Astrocyte (in vitro differentiated cells and primary cell): Measurements from ENCODE around the gene BCL2A1. TPM values are rescaled to one million over a fixed set of nuclear protein-coding genes. Genes with fewer than 3 reads are reported as not detected.

Experiments
- DNase-seq: peaks from one replicate; pipeline ENCODE4 v3.0.0-alpha.2; 2010; ENCODE audit warnings: low read depth
- FAIRE-seq: peaks from 2 replicates; lab custom pipeline; 2011; peaks lifted over from hg19 to GRCh38; lab: Jason Lieb, UNC
- H2AFZ ChIP-seq: 2 replicates; pipeline ENCODE4 v1.6.0; 2012; ENCODE audit warnings: low read depth, low read length, inconsistent platforms
- H3K27ac ChIP-seq: 2 replicates; pipeline ENCODE4 v1.5.1; 2011; ENCODE audit warnings: low read depth, low read length, inconsistent platforms
- H3K27me3 ChIP-seq: 2 replicates; pipeline ENCODE4 v1.6.0; 2011; ENCODE audit warnings: low read length, inconsistent platforms; ENCODE audit not compliant: insufficient read depth
- H3K36me3 ChIP-seq: 2 replicates; pipeline ENCODE4 v1.5.1; 2011; ENCODE audit warnings: low read length, inconsistent platforms; ENCODE audit not compliant: insufficient read depth
- H3K4me1 ChIP-seq: 2 replicates; pipeline ENCODE4 v1.5.1; 2011; ENCODE audit warnings: low read length, inconsistent platforms; ENCODE audit not compliant: insufficient read depth
- H3K4me2 ChIP-seq: 2 replicates; pipeline ENCODE4 v1.6.0; 2012; ENCODE audit warnings: low read length, inconsistent platforms
- H3K4me3 ChIP-seq: 2 replicates; pipeline ENCODE4 v1.5.1; 2011; ENCODE audit warnings: low read depth, mild to moderate bottlenecking, low read length, inconsistent platforms; ENCODE audit not compliant: insufficient read depth
- H3K79me2 ChIP-seq: 2 replicates; pipeline ENCODE4 v1.6.0; 2012; ENCODE audit warnings: mild to moderate bottlenecking, low read length, inconsistent platforms; ENCODE audit not compliant: insufficient read depth
- H3K9ac ChIP-seq: 2 replicates; pipeline ENCODE4 v1.6.0; 2012; ENCODE audit warnings: mild to moderate bottlenecking, low read length, inconsistent platforms
- H3K9me3 ChIP-seq: 2 replicates; pipeline ENCODE4 v1.5.1; 2012; ENCODE audit warnings: low read depth, mild to moderate bottlenecking, low read length, inconsistent platforms; ENCODE audit not compliant: insufficient read depth
- H4K20me1 ChIP-seq: 2 replicates; pipeline ENCODE4 v1.6.0; 2012; ENCODE audit warnings: low read length, inconsistent platforms; ENCODE audit not compliant: insufficient read depth
- H3K27ac Mint-ChIP-seq: one replicate; pipeline ENCODE4 v1.8.0; 2021; ENCODE audit warnings: mild to moderate bottlenecking, mixed read lengths; ENCODE audit not compliant: unreplicated experiment
- H3K27me3 Mint-ChIP-seq: one replicate; pipeline ENCODE4 v1.8.0; 2021; ENCODE audit warnings: low read depth, mixed read lengths; ENCODE audit not compliant: unreplicated experiment
- H3K36me3 Mint-ChIP-seq: one replicate; pipeline ENCODE4 v1.8.0; 2021; ENCODE audit warnings: low read depth, mixed read lengths; ENCODE audit not compliant: unreplicated experiment
- H3K4me1 Mint-ChIP-seq: one replicate; pipeline ENCODE4 v1.8.0; 2021; ENCODE audit warnings: low read depth, mixed read lengths; ENCODE audit not compliant: unreplicated experiment
- H3K4me3 Mint-ChIP-seq: one replicate; pipeline ENCODE4 v1.8.0; 2021; ENCODE audit warnings: mild to moderate bottlenecking, moderate library complexity, mixed read lengths; ENCODE audit not compliant: unreplicated experiment
- H3K9me3 Mint-ChIP-seq: one replicate; pipeline ENCODE4 v1.8.0; 2021; ENCODE audit warnings: mild to moderate bottlenecking, mixed read lengths; ENCODE audit not compliant: unreplicated experiment
- EZH2 ChIP-seq: IDR thresholded peaks from 2 replicates; pipeline ENCODE4 v1.6.1; 2012; ENCODE audit warnings: mild to moderate bottlenecking, low read length, inconsistent platforms; ENCODE audit not compliant: insufficient read depth
- total RNA-seq: library from RNA; stranded (reverse); gene quantifications from 2 replicates; pipeline ENCODE4 v1.2.1, GENCODE V29; 2021
- TF ChIP-seq, protein P1 (sequence below): IDR thresholded peaks from 2 replicates; pipeline ENCODE4 v1.5.1; 2011; ENCODE audit warnings: low read depth, mild to moderate bottlenecking, inconsistent platforms, low read length, moderate library complexity; ENCODE audit not compliant: insufficient read depth

The BCL2A1 gene
- total RNA-seq, 1 donor from 2014 or later, result not detected

DNA sequence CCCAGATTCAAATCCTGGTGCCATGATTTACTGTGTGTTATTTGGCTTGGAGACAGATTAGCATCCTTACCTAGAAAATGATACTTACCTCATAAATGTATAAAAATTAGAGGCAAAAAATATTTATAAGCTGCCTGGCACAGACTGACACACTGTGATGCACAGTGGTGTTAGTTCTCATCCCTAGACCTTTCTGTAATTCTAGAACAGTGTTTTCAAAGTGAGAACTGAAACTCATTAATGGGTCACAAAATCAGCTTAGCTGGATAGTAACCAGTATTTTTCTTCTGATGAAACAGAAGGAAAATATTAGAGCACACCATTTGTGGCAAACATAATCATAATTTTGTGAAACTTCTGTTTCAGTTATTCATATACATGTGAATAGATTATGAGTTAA lies 56.3 kb downstream of the BCL2A1 start:
- H3K9me3 ChIP-seq, result peaks cover 24% of the 10 kb centered on the region
- H3K27me3 ChIP-seq, result no peaks in the 10 kb centered on the region
- H3K4me1 ChIP-seq, result no peaks in the 10 kb centered on the region
- no peaks in the 10 kb centered on the region for H3K36me3 ChIP-seq
- FAIRE-seq, result no peak
- Mint-ChIP-seq H3K36me3 (peaks cover 59% of the 10 kb centered on the region), H3K9me3 (peaks cover 34% of the 10 kb centered on the region), H3K4me1 (no peaks in the 10 kb centered on the region), H3K4me3 (no peak overlapping the region), H3K27me3 (no peaks in the 10 kb centered on the region), H3K27ac (no peak overlapping the region)
- no peak overlapping the region for H3K4me2 ChIP-seq
- H4K20me1 ChIP-seq, result no peaks in the 10 kb centered on the region
- no peak overlapping the region for H2AFZ ChIP-seq
- no peaks in the 10 kb centered on the region for H3K79me2 ChIP-seq
- no peak overlapping the region for H3K27ac ChIP-seq
- H3K9ac ChIP-seq, result no peak overlapping the region
- no peak for DNase-seq
- H3K4me3 ChIP-seq, result no peak overlapping the region
- TF ChIP-seq, protein P1, sequence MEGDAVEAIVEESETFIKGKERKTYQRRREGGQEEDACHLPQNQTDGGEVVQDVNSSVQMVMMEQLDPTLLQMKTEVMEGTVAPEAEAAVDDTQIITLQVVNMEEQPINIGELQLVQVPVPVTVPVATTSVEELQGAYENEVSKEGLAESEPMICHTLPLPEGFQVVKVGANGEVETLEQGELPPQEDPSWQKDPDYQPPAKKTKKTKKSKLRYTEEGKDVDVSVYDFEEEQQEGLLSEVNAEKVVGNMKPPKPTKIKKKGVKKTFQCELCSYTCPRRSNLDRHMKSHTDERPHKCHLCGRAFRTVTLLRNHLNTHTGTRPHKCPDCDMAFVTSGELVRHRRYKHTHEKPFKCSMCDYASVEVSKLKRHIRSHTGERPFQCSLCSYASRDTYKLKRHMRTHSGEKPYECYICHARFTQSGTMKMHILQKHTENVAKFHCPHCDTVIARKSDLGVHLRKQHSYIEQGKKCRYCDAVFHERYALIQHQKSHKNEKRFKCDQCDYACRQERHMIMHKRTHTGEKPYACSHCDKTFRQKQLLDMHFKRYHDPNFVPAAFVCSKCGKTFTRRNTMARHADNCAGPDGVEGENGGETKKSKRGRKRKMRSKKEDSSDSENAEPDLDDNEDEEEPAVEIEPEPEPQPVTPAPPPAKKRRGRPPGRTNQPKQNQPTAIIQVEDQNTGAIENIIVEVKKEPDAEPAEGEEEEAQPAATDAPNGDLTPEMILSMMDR, result no peak
- no peak for TF ChIP-seq EZH2

Other genes starting within 250 kb of the BCL2A1 start
- gene MTHFS, start 74.2 kb downstream of the BCL2A1 start, total RNA-seq, result 20.0 TPM in 2 replicates
- 65.6 and 70.0 TPM in 2 replicates for gene ZFAND6, start 88.5 kb upstream of the BCL2A1 start, total RNA-seq
- 21.9 and 24.9 TPM in 2 replicates for gene FAH, start 181.8 kb upstream of the BCL2A1 start, total RNA-seq